Measurements from ENCODE around the gene TTC36.

Gene TTC36

GRCh38 chr11:118533769-118534729 lies 6.8 kb downstream of the TTC36 start:
- ChIA-PET POLR2A (no interaction called here), CTCF (interaction anchor here (0.9 kb wide), 1 partner anchor 157 kb away, joined by 3 read pairs; no protein-coding TSS in a partner anchor)
- no peak for DNase-seq (ENCODE audit: extremely low spot score)
- TF ChIP-seq CTCF (IDR thresholded peaks at IDR 0.05; ENCODE audit: control extremely low read depth, extremely low read depth, low read depth, missing control alignments), result no peak

- ChIA-PET POLR2A (no interaction called here), CTCF (interaction anchor here (1.0 to 1.1 kb wide), 2 partner anchors 9 to 47 kb away, joined by 3 read pairs; no protein-coding TSS in a partner anchor)
- DNase-seq (ENCODE audit: extremely low spot score), result no peak
- TF ChIP-seq CTCF (IDR thresholded peaks at IDR 0.05; ENCODE audit: control extremely low read depth, extremely low read depth, low read depth, missing control alignments), result no peak
These were observed 8.0 kb downstream of the TTC36 start for GRCh38 chr11:118535261-118535660.

GRCh38 chr11:118536726-118537125 lies 9.5 kb downstream of the TTC36 start:
- TF ChIP-seq CTCF (IDR thresholded peaks at IDR 0.05; ENCODE audit: control extremely low read depth, extremely low read depth, low read depth, missing control alignments), result no peak
- DNase-seq (ENCODE audit: extremely low spot score), result no peak
- POLR2A ChIA-PET, result no interaction called here
- CTCF ChIA-PET, result interaction anchor here (1.1 to 1.2 kb wide), 2 partner anchors 10 to 14 kb away, joined by 3 to 5 read pairs; no protein-coding TSS in a partner anchor

GRCh38 chr11:118537409-118537980 lies 10.2 kb downstream of the TTC36 start:
- POLR2A ChIA-PET, result no interaction called here
- CTCF ChIA-PET, result interaction anchor here (1.2 kb wide), 1 partner anchor 14 kb away, joined by 5 read pairs; no protein-coding TSS in a partner anchor
- no peak for DNase-seq (ENCODE audit: extremely low spot score)
- TF ChIP-seq CTCF (IDR thresholded peaks at IDR 0.05; ENCODE audit: control extremely low read depth, extremely low read depth, low read depth, missing control alignments), result no peak

- ChIA-PET CTCF (interaction anchor here (1.0 to 1.7 kb wide), 4 partner anchors 11 to 249 kb away, joined by 3 to 6 read pairs (median 4); no protein-coding TSS in a partner anchor), POLR2A (no interaction called here)
- DNase-seq (ENCODE audit: extremely low spot score), result no peak
- TF ChIP-seq CTCF (IDR thresholded peaks at IDR 0.05; ENCODE audit: control extremely low read depth, extremely low read depth, low read depth, missing control alignments), result no peak
These were observed 16.9 kb downstream of the TTC36 start for GRCh38 chr11:118544010-118544646.

- POLR2A ChIA-PET, result no interaction called here
- TF ChIP-seq CTCF (IDR thresholded peaks at IDR 0.05; ENCODE audit: control extremely low read depth, extremely low read depth, low read depth, missing control alignments), result no peak
- DNase-seq (ENCODE audit: extremely low spot score), result no peak
- CTCF ChIA-PET, result interaction anchor here (1.1 to 1.7 kb wide), 2 partner anchors 11 to 29 kb away, joined by 4 to 6 read pairs; no protein-coding TSS in a partner anchor
These were observed 17.4 kb downstream of the TTC36 start for GRCh38 chr11:118544647-118545010.
